HG03175 (cell line): ENCODE data around the gene ASIC2.

Experiments used
- ATAC-seq: cut with Tn5 transposase; IDR thresholded peaks from one replicate; pipeline ENCODE4 v1.9.1; 2021; ENCODE audit warnings: mild to moderate bottlenecking, moderate library complexity; ENCODE audit not compliant: unreplicated experiment

Gene ASIC2

DNA sequence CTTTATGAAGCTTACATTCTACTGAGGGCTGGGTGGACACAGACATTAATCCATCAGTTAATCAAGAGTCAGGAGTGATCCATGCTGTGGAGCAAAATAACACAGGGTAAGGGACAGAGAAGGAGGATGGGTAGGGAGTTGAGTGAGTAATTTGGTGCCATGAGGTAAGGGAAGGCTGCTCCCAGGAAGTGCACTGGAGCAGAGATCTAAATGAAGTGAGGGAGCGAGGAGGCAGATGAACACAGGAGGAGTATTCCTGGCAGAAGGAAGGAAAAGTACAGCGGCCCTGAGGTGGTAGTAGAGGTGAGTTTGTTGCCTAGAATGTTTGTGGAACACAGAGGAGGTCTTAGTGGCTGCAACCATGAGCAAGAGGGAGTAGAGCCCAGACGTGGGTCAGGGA lies 34.8 kb downstream of the ASIC2 start:
- ATAC-seq, result no peak

DNA sequence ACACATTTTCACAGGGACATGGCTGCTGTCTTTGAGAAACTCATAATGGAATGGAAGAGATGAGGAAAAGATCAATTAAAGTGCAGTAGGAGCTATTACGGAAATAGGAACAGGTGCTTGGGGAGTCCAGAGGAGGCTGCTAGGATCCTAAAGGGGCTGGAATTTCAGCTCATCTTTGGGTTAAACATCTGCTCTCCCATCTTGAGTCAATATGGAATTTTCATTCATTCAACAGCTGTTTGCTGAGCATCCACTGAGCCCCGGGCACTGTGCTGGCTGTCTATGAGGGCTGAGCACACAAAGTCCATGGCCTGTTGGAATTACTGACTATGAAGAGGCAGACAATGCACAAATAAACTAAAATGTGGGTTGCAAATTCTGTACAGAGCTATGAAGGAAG lies 47.9 kb downstream of the ASIC2 start:
- ATAC-seq, result no peak

DNA sequence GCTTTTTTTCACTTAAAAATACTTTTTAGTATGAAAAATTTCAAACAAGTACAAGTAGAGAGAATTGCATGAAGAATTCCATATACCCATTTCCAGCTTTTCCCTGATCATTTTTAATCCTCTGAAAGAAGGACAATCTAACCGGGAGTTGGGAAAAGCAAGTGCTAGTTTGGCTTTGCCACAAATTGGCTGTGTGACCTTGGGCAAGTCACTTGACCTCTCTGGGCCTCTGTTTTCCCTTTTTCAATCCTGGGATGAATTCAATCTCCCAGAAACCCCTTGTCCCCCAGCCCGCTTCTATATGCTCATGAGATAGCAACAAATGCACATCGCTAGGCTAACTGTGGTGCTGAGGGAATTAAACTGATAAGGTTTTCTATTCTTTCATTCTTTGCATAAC lies 49.4 kb downstream of the ASIC2 start:
- no peak for ATAC-seq

DNA sequence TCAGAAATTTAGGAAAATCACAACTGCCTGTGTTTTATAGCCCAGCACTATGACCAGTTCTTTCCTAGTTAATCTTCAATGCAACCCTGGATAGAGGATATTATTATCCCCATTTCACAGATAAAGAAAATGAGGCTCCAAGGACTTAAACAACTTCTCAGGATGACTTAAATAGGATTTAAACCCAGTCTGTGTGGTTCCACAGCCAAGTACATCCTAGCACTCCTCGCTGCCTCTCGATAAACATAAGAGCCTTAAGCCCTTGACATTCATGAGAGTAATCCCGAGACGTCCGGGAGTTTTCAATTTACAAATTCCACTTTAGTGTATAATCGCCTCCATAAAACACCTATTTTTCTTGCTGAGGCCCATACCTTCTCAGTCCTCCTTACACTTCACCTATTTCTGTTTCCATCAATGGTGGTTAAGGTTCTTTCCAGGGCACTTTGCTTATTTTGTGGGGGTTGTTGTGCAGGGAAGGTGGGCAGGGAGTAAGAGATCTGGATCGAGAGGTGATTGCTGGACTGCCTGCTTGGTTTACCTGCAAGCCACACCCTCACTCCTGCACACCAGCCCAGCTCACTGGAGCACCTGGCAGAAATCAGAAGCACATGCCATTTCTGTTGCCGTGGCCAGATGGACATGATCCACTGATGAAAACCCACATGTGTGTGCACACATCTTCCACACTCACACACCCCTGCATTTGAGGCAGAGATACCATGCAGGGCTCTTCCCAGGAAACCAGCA lies 50.5 kb downstream of the ASIC2 start:
- ATAC-seq, result no peak

DNA sequence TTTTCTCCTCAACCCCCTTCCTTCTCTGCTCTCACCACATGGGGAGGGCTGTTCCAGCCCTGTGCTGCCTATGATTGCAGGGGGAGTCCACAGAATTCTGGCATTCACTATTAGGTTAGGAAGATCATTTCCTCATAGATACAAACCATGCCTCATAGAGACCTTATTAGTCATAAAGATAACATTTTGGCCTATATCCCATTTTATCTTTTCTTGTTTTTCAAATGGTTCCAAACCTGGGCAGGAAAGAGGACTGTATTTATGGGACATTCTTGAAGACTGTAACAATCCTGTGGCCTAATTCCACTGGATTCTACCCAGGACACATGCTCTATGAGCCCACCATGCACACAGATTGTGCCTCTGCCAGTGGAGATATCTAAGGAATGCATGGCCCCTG lies 51.7 kb downstream of the ASIC2 start:
- ATAC-seq, result no peak

DNA sequence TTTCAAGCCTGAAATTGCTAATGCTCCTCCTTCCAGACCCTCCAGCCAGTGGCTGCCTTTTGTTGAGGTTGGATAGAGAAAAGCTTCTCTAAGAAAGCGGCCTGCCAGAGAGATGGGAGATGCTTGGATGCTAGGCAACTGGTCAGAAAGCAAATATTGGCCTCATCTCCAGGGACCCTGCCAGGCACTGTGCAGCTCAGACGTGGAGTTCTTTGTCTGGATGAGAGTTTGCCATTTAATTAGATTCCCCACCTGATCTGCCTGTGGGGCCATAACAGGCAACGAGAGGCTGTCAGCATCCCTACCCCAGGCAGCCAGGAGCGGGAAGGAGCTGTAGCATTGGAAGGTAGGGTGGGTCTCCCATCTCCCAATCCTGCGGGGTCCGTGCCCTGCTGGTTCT lies 52.7 kb downstream of the ASIC2 start:
- no peak for ATAC-seq

DNA sequence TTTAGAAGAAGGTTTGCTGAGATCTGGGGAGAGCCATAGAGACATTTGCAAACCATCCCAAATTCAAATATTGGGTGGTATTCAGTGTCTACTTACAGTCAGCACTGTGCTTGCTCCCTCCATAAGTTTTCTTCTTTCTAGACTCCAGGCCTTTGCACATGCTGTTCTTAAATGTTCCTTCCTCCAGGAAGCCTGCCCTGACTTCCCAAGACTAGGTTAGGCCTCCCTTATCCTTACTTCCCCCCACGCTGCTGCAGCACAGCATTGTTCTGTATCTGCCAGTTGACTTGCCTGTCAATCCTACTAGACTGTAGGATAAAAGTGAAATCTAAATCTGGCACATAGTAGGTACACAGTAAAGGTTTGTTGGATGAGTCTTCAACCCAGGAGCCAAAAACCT lies 53.4 kb downstream of the ASIC2 start:
- ATAC-seq, result no peak

DNA sequence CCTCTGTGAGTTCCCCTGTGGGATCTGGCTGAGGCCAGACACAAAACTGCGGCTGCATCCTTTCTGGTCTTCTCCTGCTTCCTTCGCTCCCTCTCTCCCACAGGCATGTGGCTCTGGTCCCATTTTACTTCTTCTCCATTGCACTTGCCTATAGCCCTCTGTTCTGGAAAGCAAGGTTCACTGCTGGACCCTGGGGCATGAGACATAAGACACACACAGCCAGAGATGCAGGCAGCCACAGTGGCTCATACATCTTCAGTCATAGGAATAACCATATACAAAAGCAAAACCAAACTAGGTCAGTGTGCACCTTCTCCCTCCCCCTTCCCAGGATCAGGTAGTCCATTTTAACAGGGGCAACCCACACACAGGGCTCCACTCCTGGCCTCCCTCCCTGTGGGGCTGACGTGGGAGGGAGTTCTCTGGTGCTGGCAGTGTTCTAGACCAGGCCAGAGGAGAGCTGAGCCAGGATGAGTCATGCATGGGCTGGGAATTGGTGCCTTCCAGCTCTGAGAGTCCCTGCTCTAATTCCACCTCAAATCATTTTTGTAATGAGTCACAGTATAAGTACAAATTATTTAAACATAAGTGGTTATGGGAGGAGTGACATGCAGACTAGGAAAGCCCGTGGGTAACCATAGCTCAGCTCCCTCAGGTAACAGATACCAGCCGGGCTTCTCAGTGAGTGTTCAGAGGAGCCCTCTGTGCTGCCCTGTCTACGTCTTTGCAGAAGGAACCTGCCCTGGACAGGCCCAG lies 58.0 kb downstream of the ASIC2 start:
- no peak for ATAC-seq

DNA sequence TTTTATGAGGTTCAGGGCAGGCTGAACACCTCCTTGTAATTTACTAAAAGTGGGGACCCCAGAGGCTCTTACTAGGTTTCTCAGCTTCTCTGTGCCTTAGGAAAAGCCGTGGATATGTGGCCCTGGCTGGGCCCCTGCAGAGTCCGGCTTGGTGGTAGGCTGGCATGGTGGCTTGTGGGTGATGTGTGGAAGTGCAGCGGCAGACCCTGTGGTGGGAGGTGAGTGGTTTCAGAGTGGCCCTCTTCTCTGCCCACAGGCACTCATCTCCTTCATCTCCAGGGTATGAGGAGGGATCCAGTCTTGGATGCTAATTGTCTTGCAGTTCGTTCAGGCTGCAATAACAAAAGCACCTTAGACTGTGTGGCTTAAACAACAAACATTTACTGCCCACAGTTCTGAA lies 58.9 kb downstream of the ASIC2 start:
- no peak for ATAC-seq

DNA sequence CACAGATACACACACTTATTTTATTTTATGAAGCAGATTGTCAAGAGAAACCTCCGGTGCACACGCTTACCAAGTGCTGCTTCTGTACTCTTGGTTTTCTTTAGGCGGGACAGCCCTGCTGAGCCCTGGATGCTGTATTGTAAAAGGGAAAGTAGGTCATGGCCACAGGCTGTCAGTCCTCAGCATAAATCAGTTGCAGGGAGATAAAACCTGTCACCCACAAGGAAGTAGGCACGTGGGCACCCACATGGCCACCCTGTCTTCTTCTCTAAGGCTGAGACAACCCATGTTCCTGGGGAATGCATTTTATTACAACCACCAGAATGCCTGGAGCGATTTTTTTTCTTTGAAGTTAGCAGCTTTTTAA lies 59.3 kb downstream of the ASIC2 start:
- no peak for ATAC-seq

DNA sequence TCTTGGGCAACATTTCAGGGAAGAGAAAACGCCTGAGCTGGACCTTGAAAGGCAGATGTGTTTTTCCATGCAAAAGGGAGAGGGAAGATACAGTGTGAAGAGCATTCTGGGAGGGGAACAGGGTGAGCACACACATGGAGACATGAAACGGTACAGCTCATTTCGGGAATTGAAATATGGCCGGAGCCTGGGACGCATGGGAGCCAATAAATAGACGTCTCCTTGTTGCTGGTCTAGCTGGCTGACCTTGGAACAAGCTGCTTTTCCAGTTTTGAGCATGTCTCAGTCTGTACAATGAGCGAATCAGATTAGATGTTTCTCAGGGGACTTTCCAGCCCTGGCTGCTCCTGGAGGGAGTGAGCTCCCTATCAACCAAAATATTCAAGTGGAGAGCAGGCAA lies 63.6 kb downstream of the ASIC2 start:
- no peak for ATAC-seq

DNA sequence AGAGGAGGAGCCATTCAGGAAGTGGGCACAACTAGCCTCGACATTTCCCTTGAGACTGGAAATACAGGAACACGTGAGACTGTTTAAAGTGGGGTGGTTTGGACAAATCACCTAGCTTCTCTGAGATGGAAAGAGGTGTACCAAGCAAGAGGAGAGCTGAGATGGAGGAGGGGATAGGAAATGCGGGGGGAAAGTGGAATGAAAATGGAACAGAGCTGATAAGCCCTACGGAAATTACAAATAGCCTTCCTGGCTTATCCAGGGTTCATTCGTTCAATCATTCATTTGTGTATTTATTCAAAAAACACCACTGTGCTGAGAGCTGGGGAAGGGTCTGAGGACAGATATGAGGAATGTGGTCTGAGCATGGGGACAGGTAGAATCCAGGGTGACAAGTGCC lies 64.1 kb downstream of the ASIC2 start:
- ATAC-seq, result no peak

DNA sequence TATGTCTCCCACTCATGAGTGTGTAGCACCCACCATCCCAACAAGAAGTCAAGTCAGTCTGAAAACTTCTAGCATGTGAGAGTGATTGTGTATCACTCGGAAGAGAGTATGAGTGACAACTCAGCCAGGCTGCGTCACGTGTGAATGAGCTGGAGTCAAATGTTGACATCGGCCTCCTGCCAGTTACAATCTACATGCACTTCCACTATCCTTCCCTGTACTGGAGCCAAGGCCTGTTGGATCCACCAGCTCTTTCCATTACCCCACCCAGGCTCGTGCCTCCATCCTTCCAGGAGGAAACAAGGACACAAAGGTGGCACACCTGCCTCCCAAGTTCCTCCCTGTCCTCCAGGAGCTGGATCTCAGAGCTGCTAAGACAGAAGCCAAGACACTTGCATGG lies 64.5 kb downstream of the ASIC2 start:
- ATAC-seq, result no peak

DNA sequence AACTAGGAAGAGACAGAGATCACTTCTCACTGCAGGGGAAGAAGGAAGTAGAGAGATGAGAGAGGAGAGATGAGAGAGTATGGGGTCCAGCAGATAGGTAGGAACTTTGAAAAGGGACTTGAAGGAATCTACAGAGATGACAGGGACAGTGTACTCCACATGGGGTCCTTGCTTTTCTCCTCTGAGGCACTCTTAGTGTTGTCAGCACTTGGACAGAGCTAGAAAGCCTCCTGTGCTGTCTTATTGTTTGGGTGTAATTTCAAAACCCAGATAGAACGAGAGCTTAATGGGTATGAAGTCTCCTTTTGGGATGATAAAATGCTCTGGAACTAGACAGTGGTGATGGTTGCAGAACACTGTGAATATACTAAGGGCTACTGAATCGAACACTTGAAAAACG lies 65.2 kb downstream of the ASIC2 start:
- no peak for ATAC-seq

DNA sequence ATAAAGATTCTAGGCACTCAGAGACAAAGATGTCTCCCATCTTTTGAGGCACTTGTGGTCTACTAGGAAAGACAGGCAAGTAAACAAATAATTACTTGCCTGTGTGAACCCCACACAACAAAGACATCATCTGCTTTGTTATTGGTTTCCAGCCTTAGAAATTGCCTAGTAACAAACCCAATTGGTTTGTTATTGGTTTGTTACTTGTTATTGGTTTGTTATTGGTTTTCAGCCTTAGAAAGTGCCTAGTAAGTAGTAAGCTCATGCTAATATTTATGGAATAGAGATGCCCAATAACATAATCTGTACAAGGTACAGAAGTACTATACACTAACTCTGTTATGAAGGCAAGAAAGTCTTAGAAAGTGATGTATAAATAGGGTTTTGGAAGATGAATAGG lies 67.1 kb downstream of the ASIC2 start:
- ATAC-seq, result no peak

DNA sequence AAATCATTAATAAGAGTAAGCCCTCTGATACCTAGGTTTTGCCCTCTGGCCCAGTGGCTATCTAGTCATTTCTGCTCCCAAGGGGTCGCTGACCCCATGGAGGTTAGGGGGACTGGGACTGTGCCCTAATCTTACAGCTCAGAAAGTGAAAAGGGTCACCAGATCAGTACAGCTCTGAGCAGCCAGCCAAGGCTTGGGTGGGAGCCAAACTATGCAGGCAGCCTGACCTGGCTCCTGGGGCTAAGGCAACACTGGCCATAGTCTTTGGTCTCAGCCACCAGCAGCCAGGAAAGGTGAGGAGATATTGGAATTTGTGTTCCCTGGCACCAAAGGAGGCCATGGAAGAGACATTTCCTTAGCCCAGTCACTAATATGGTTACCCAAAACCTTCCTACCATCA lies 67.6 kb downstream of the ASIC2 start:
- no peak for ATAC-seq

DNA sequence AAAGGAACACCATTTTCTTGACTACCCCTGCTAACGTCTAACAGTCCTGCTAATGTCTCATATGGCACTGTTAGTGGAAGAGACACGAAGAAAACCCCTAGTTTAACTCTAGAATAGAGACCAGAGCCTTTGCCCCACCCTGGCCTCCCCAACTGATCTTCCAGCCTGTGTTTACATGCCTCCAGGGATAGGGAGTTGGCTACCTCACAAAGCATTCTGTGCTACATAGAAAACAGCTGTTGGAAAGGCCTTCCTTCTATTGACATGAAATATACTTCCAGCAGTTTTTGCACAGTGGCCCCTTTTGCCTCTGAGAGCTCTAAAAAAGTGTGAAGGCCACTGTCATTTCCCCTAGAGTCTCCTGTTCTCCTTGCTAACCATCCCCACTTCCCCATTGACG lies 73.1 kb downstream of the ASIC2 start:
- ATAC-seq, result no peak

DNA sequence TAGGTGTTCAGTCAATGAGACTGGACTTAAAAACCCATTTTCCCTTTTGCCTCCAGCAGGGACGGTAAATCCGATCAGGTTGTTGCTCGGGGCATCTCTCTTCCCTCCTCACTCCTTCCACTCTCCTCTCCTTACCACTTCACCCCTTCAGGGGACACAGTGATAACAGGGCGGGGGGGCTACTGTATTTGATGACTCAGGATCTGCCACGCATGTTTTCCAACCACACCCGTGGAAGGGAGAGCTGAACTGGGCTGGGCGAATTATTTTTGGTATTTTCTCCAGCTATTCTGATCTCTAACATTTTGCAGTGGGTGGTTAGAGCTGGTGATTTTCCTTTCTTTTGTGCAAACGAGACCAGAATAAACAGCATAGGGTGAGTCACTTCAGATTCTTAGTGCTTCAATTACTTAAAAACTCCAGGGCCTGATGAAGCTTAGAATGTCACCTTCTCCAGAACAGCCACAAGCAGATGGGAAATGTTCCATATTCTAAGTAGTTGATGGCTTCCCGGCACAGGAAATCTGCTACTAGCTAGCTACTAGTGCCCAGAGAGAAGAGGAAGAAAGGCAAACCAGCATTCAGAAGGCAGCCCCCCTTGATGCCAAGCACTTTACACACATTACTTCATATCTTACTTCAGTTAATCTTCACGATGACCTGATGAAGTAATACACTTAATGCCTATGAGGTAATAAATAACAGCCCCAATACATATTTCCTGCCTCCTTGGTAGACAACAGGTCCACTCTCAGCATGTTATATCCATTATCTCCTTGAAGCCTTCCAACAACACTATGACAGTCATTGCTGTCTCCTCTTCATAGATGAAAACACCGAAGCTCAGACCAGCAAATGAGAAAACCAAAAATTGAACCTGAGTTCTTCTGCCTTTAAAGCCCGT lies 74.1 kb downstream of the ASIC2 start:
- no peak for ATAC-seq

DNA sequence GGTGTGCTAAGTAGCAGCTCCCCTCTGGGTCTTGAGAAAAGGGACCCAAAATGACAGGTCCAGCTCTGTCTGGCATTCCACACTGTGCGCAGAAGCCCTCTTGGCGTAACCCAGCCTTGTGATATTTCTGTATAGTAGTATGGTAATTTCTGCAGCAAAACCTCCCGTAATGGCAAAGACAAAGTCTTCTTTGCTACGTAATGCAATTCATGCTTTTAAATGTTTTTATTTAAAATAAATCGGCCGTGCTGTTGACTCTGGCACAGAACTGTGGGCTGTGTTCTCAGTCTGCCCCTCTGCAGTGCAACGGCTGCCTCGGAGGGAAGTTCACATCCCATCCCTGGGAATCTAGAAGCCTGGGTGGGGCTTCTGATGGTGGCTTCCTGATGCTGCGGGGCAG lies 75.2 kb downstream of the ASIC2 start:
- ATAC-seq, result no peak

DNA sequence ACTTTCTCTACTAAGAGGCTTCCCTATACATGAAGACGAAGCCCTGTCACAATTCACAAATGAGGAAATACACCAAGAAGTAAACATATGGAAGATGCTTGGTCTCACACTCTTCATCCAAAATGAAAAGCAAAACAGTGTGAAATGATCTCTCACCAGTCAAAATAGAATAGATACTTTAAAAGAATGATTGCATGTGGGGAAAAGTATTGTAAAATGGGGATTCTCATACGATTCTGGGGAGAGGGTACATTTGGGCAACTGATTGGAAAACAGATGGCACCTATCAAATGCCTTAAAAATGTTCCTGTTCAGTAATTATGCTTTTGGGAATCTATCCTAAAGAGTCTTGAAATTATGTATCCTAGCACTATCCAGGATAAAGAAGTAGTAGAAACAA lies 78.1 kb downstream of the ASIC2 start:
- ATAC-seq, result no peak

DNA sequence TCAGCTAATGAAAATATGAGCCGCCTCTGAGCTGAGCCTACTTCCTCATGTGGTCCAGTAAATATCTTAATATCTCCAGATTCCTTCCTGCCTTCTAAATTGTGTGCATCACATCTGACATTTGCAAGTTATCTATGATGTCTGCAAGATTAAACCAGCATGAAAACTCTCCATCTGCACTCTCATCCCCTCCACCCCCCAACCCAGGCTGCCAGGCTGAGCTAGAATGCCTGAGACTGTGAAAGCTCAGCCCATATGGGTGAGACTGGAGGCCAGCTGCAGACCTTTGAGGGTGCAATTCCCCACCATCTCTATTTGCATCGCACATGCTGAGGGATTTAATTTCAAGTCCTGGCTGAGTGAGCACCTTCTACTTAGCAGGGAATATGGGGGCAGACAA lies 82.8 kb downstream of the ASIC2 start:
- ATAC-seq, result no peak

DNA sequence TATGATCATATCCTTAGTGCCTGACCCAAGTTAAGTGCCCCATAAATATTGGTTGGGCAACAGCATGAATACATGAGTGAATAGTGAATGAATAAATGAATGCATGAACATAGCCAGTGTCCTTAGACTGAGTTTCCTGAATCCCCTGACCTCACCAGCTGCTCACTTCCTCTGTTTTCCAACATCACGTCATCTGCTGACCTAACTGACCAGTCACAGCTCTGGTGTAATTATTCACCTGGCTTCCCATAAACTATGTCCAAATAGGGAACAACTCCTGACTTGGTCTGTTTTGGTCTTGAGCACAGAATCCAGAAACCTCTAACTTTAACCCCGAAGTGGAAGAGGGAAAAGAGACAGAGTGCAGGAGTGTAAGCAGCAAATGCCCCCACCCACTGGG lies 83.4 kb downstream of the ASIC2 start:
- no peak for ATAC-seq
